Measurements from ENCODE around the gene SERPINA5.

SERPINA5 gene

GRCh38 chr14:94581127-94581999, at the start of gene SERPINA5:
Gene SERPINA5 (plus strand): TSS chr14:94581426. CDS start chr14:94587363, 5,937 bp downstream.
- DNase-seq: no peak

DNA sequence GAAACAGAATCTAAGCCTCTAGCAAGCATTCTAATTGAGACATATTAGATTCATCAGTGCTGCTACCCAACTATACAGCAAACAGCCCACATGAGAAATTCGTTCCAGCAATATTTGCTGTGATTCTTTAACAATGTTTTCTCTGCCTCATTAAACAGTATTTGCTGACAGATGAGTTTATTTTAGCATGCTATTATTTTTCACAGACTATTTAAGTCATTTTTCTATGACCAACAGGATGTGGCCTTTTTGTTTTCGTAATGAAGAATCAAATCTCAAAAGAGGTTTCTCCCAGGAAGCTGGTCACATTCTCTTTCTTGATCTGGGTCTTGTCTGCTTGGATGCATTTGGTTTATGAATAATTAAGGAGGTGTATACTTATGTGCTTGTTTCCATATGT, 48.8 kb upstream of the SERPINA5 start:
- DNase-seq: no peak

DNA sequence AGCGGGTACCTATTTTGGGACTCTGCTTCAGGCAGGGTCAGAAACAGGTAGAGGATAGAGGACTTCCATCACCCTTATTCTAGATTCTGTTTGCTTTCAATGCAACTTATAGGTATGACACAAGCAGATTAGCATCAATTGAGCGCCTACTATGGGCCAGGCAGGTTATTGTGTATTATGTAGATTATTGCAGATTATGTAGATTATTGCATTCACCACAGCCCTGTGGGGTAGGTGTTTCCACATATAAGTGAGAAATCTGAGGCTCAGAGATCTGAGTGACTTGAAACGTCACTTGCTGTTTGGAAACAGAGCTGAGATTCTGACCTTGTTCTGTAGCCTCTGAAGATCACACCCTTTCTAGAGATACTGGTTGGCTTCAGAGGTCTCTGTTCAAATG, 45.7 kb upstream of the SERPINA5 start:
- no peak for DNase-seq

DNA sequence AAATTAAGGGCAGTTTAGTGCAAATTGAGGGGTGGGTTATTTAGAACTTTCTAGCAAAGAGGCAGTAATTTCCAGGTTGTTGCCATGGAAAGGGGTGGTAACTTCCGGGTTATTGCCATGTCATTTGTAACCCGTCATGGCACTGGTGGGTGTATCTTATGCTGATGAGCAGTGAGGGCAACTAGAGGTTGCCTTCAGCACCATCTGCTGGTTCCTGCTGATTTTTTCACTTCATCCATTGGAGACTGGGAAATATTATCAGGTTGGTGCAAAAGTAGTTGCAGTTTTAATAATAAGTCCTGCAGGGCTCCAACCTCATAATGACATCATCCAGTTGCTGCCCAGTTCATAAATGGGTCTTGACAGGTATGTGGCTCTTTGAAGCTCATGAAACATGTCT, 44.4 kb upstream of the SERPINA5 start:
- no peak for DNase-seq

- DNase-seq: no peak
Observed at GRCh38 chr14:94538070-94538740, 43.0 kb upstream of the SERPINA5 start.

- DNase-seq: no peak
Observed at GRCh38 chr14:94539181-94539580, 42.0 kb upstream of the SERPINA5 start.

DNA sequence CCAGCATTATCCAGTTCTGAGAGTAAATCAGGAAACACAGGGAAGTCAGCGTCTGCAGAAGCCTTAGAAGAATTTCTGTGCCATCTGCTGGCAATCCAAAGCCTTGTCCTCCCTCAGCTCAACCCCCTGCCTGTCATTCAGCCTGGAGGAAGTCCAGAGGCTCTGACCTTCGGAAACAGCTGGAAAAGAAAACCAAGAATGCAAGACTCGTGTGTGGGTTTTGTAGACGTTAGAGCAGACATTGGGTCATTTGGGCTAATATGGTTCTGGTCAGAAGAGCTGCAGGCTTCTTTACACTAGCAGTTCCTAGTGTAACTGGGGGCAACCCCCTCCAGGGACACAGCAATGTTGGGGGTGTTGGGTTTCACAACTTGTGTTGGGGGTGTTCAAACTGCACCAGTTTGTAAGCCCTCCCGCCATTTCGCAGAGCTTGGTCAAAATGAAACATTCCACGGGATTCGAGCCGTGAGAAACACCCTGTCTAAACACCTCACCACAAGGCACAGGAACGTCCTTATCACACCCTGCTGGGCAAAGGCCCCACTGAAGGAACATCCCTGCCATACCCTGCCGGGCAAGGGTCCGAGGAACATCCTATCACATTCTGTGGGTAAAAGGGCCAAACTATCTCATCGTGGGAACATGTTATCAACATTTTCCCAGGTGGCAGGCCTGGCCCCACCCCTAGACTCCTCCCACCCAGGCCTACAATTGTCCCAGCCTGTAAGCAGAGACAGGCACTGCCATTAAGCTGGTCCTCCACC, 41.0 kb upstream of the SERPINA5 start:
- no peak for DNase-seq

- no peak for DNase-seq
Observed at GRCh38 chr14:94541234-94541975, 39.8 kb upstream of the SERPINA5 start.

DNA sequence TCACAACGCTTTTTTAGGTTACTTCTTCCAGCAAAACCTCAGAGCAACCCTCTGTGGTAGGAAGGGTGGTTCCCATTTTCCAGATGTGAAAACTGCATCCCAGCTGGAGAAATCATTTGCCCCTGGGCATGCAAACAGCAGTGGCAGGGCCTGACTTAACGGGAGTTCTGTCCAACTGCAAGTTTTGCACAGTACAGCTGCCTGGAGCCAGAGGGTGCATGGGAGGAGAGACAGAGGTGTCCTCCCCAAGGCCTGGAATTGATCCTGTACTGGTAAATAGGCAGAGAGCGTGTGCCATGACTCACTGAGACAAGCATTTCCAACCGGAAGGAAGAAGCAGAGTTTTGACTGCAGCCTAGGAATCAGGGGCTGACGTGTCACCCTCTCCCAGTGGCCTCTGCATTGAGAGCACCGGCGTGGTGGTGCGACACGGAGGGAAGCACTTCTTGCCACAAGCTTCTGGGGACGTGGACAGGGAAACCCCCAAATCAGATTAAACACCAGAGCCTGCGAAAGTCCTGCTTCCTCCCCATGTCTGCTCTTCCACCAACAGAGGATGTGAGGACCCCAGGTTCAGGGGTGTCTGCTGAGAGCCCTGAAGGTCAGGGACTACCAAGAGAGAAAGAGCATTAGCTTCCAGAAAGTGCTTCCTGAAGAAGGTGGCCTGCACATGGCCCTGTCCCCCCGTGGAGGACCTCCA, 39.0 kb upstream of the SERPINA5 start:
- DNase-seq: no peak

GRCh38 chr14:94542811-94543440, 38.3 kb upstream of the SERPINA5 start:
- no peak for DNase-seq

- DNase-seq: no peak
Observed at GRCh38 chr14:94543449-94544124, 37.6 kb upstream of the SERPINA5 start.

- DNase-seq: no peak
Observed at GRCh38 chr14:94544726-94545125, 36.5 kb upstream of the SERPINA5 start.

GRCh38 chr14:94545131-94545841, 35.9 kb upstream of the SERPINA5 start:
- DNase-seq: no peak

DNA sequence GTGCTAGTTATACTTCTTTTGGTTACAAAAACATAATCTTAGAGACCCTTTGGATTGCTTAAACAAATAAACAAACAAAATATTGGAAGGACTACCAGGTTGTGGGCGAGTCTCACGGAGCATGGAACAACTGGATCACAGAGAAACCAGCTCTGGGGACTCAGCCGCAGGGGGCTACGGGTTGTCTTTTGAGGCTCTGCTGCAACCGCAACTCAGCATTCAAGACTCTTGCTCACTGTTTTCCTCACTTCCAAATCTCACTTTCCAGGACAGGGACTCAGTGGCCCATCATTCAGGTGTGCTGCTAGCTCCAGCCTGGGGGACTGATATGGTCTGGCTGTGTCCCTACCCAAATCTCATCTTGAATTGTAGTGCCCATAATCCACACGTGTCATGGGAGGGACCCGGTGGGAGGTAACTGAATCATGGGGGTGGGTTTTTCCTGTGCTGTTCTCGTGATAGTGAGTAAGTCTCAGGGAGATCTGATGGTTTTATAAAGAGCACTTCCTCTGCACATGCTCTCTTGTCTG, 34.0 kb upstream of the SERPINA5 start:
- DNase-seq: no peak

DNA sequence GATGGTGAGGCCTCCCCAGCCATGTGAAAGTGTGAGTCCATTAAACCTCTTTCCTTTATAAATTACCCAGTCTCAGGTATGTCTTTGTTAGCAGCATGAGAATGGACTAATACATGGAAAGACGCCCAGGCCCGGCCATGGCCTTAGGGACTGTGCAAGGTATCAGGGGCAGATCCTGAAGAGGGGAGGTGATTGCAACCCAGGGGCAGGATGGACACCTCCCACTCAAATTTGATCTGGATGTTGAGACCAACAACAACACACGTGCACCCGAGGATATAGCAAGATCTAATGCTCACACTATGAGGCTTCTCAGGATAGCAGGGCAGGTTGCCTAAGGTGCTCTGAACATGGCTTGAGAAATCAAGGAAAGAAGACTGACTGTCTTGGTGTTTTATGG, 33.5 kb upstream of the SERPINA5 start:
- no peak for DNase-seq

GRCh38 chr14:94548131-94548998, 32.9 kb upstream of the SERPINA5 start:
- DNase-seq: no peak

DNA sequence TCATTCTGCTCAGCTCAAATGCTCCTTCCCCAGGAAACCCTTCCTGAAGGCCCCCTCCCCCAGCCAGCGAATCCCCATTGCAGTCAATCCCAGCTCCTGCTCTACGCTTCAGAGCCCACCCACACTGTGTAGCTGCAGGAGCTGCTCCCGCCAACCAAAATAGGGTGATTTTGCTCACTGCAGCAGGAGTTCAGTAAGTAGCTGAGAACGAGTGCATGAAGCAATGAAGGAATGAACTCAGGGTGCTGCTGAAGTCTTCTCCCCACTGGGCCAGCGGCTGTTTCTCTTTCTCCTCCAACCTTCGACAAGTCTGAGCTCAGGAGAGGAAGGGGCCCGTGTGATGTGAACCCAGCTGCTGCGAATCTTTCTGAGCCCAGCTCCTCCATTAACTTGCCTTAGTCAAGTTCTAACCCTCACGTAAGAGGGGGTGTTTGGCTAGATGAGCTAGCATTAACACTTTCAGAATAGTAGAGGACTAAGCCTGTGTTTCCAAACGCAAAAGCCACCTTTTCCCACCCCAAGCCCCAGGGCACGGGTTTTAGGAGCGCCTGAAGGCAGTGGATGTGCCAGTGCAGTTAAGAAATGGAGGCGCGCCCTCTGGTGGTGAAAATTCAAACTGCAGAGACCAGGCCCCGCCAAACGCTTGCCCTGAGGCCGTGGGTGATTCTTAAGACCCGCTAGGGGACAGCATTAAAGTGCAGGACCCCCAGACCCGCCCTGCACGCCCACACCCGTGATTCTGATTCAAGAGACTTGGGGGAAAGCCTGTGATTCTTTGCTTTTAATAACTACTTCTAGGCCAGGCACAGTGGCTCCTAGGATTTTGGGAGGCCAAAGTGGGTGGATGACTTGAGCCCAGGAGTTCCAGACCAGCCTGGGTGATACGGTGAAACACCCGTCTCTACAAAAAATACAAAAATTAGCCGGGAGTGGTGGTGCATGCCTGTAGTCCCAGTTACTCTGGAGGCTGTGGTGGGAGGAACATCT, 31.9 kb upstream of the SERPINA5 start:
- DNase-seq: no peak

DNA sequence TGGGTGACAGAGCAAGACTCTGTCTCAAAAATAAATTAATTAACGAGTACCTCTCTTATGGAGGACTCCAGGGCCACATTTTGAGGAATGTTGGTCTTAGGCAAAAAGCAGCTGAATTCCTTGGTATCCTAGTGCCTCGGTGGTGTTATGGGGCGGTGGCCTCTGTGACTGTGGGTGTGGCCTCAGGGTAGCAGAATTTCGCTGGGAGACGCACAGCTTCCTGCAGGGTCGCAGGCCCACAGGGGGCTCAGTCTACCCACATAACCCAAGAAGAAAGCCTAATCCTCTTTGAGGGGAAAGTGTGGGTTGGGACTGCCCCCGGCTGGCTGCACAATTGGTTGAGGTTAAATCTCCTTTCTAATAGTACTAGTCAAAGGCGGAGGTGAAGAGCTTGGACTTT, 31.2 kb upstream of the SERPINA5 start:
- no peak for DNase-seq
